ENCODE measurements around the gene THBS4.
"Not testable (repeated sequence)": the region's sequence is repeated elsewhere in the genome, so short reads cannot be mapped to it uniquely, and the experiment has no call there.

Gene THBS4

DNA sequence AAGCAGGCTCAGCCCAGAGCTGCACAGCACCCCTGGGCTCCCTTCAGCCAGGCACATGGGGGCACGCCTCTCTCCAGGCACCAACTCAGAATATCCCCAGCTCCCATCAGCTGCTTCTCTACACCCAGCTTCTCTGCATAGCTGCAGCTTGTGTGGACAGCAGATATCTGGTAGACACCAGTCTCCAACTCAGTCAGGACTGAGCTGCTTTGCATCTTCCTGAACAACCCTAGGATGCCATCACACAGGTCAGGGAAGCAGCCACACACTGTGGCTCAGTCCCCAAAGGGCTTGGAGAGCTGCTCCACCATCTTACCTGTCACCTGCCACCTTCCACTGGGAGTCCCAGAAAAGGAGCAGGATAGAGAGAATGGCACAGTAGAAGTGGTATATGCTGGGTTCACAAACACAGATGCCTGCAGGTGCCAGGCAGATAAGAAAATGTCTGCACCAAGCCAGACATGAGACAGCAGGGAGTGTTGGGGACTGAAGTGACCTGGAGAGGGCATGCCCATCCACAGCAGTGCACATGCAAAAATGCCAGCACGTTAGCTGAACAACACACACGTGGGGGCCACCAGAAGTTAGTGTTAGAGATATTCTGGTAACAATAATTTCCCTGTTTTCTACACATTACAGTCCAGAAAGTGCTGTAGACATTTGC is 42.0 kb downstream of the THBS4 start:
- no peak for DNase-seq

DNA sequence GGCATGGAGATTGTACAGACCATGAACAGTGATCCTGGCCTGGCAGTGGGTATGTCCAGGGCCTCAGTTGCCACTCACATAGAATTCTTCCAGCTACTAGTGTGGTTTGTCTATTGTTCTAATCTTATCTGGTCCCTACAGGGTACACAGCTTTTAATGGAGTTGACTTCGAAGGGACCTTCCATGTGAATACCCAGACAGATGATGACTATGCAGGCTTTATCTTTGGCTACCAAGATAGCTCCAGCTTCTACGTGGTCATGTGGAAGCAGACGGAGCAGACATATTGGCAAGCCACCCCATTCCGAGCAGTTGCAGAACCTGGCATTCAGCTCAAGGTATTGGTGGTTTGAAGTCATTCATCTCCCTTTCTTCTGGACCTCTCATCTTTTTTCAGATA is 43.8 kb downstream of the THBS4 start:
- no peak for DNase-seq

DNA sequence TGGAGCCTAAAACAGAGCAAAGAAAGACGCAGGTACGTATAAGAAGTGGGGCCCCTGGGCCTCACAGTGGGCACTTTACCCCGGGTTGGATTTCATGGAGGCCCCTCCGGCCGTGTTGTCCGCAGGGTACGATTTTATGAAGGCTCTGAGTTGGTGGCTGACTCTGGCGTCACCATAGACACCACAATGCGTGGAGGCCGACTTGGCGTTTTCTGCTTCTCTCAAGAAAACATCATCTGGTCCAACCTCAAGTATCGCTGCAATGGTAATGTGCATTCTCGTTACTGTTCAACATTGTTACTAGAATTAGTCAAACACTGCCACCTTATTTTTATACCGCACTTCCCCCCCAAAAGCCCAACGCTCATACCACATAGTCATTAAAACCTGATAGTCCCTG is 47.1 kb downstream of the THBS4 start:
- peak; percentile 50 for DNase-seq

- peak; percentile 92 for DNase-seq
Measured at GRCh38 chr5:80082731-80083100, 47.6 kb downstream of the THBS4 start.

DNA sequence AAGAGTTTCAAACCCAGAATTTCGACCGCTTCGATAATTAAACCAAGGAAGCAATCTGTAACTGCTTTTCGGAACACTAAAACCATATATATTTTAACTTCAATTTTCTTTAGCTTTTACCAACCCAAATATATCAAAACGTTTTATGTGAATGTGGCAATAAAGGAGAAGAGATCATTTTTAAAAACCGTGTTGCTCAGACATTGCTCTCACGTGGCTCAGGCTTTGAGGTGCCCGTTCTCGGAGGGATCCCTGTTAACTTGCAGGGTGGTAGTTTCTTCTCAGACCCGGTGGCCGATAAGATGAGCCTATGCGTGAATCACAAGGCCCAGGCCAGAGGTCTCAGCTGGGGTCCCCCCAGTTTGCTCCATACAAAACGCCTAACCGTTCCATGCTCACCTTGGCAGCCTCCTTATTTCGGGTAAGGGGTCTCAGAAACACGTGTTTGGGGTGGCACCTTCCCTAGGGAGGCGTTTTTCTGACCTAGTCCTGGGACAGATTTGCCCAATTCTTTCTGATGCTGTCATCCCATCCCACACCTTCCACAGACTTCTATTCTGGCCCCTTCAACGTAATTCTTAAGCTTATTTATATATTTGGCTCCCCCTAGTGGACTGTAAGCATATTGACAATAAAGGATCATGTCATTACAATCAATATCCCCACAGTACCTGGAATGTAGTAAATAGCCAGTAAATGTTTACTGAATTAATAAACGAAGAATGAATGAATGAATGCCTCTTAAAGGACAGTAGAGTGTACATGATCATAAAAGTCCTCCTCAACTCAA is 48.1 kb downstream of the THBS4 start:
- DNase-seq, result peak; percentile 62

- no peak for DNase-seq
Measured at GRCh38 chr5:80090884-80091166, 55.7 kb downstream of the THBS4 start.

DNA sequence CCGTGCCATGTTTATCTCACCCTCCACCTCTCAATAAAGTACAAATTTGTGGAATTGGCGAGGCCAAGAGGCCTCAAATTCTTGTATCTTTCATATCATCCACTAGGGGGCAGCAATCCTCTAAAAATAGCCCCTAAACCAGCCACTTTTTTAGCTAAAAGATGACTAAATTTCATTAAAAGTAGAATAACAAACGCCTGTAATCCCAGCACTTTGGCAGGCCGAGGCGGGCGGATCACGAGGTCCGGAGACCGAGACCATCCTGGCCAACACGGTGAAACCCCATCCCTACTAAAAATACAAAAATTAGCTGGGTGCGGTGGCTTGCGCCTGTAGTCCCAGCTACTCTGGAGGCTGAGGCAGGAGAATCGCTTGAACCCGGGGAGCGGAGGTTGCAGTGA is 56.6 kb downstream of the THBS4 start:
- peak; percentile 64 for DNase-seq

DNA sequence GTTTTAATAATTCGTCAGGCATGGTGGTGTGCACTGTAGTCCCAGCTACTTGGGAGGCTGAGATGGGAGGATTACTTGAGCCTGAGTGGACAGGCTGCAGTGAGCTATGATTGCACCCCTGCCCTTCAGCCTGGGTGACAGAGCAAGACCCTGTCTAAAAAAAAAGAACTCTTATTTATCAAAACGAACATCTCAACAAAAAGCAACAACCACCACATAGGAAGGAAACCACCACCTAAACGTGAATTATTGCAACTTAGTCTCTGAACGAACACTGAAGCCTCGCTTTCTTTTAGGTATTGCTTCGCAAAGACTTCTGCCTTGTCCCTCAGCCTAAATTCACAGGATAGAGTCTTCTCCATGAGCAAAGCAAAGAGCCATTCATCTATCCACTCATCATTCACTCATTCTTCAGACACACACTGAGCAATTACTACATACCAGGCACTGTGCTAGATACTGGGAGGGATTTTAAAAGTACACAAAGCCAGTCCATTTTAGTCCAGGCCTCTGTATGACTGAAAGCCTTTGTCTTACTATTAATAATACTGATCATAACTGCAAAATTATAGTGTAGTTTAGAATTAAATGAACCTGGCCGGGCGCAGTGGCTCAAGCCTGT is 57.4 kb downstream of the THBS4 start:
- no peak for DNase-seq

GRCh38 chr5:80093796-80094195 is 58.6 kb downstream of the THBS4 start:
- no peak for DNase-seq

GRCh38 chr5:80094236-80094738 is 59.1 kb downstream of the THBS4 start:
- DNase-seq, result no peak

DNA sequence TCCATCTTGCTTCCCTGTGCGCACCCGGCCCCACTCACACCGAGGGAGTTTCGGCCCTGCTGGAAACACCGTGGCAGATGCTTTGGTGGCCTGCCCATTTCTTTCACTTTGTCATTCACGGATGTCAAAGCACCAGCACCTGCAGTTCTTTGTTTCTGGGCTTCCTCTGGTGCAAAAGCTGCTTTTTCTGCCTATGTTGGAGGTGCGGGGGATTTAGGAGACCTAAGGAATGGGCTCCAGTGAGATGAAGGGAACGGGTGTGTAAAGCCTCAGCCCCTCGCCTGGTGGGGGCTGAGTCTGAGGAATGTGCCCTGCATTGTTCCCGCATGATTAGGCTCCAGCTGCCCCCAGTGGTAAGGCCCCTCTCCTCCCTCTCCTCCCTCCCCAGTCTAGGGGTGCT is 62.3 kb downstream of the THBS4 start:
- DNase-seq, result no peak

DNA sequence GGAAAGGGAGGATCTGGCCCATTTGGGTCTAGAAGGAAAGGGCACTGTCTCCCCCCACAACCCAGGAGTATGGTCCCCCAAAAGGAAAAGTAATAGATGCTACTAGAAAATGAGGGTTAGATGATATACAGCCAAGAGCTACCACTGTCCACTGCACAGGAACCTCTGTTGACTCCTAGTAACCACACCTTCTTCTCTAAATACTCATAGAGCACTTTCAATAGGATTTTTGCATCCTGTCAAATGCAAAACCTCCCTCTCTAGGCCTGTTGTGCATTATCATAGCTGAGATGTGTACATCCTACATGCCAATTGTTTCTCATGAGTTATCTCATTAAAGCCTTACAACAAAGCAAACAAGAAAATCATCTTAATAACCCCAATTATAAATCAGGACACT is 66.8 kb downstream of the THBS4 start:
- DNase-seq, result no peak

- DNase-seq, result no peak
Measured at GRCh38 chr5:80103371-80103770, 68.2 kb downstream of the THBS4 start.

DNA sequence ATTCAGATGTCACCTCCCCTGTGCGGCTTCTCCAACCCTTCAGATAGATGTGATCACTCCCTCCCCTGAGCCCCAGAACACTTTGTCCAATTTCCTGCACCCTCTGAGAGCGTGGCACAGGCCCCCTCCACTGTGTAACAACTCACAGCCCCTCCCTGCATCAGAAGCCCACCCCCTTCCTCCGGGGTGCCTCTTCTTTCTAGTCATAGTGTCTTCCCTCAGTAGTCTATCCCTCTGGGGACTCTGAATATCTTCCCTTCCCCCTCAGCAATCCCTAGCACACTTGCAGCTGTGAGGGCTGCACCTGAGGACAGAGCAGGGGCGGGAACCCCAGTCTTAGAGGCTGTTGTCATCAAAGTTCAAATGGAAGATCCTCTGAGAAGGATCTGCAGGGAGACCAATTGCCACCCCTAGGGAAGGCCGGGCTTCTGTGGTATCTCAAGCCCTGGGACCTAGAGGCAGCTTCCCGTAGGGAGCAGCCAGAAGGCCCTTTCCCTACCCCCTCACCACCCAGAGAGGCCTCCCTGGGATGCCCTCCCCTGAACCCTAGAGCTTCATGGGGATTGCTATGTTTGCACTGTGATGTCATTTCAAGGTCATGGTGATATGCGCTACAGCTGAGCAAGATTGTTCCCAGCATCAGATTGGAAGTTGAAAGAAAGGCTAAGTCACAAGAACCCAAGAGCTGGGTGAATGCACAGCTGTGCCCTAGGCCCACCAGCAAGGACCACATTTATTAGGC is 70.7 kb downstream of the THBS4 start:
- DNase-seq, result no peak

DNA sequence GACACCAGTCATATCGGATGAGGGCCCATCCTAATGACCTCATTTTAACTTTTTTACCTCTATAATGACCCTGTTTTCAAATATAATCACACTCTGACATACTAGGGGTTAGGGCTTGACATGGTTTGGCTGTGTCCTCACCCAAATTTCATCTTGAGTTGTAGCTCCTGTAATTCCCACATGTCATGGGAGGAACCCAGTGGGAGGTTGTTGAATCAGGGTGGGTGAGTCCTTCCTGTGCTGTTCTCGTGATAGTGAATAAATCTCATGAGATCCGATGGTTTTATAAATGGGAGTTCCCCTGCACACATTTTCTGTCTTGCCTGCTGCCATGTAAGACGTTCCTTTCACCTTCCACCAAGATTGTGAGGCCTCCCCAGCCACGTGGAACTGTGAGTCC is 71.8 kb downstream of the THBS4 start:
- no peak for DNase-seq

GRCh38 chr5:80109646-80110478 is 74.7 kb downstream of the THBS4 start:
- peak; percentile 70 for DNase-seq

DNA sequence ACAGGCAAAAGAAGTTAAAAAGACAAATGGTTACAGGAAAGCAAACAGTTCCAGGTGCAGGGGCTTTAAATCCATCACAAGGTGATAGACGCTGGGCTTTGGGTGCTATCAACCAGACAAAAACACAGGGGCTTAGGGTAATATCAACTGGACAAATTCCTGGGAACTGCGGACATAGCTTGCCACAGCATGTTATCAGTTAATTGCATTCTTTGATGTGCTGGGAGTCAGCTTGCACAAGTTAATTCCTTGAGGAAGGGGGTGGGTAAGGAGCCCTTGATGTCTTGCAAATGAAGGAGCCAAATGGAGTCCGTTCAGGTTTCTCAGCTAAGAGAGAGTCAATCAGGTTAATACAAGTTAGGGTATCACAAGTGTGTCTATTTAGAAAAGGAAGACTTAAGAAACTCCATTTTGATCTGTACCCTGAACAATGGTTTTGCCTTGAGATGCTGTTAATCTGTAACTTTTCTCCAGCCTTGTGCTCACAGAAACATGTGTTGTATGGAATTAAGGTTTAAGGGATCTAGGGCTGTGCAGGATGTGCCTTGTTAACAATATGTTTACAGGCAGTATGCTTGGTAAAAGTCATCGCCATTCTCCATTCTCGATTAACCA is 76.3 kb downstream of the THBS4 start:
- DNase-seq, result not testable (repeated sequence)

DNA sequence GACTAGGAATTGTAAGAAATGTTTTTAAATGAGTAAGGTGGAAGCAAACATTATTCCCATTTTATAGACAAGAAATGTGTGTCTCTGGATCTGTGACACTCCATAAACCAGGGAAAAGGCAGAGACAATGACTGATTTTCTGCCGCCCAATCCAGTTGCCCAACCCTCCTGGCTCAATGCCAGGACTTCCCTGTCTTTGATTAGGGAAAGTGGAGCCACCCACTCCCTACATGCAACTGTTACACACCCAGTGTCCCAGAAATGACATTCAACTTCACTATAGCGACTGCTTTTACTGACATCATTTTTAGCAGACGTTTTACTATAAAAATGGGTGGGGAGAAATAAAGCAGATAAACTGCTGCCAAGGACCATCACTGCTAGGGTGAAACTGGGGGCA is 79.7 kb downstream of the THBS4 start:
- no peak for DNase-seq

DNA sequence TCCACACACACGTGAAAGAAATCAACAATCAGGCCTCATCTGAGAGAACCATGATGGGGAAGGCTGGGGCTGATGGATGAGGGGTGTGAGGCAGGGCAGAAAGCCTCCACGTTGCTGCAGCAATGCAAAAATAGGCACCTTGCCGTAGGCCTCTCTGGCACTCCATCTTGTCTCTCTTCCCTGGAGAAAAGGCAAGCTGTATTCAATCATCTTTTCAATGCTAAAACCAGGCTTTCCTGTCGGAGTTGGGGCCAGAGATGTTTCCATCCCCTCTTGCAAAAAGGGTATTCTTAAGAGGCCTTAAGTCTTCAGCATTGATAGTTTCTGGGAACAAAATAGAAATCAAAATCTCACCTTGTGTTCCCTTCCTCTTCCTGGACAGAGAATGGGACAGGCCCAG is 80.9 kb downstream of the THBS4 start:
- no peak for DNase-seq

DNA sequence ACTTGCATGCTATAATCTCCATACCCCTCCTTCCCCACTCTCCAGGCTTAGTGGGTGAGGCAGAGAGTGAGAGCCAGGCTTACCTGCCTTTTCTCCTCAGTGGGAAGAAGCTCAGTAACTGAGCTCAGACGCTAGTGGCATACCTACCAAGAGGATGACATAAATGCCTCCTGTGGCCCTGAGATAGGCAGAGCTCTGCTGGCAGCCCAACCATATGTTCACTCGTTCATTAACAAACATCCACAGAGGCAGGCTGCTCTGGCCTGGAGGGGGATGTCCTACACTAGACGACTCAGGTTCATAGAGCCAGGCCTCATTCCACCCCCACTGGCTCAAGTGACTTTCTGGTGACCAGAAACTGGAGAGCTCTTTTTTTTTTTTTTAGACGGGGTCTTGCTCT is 81.3 kb downstream of the THBS4 start:
- DNase-seq, result no peak

- no peak for DNase-seq
Measured at GRCh38 chr5:80117446-80117845, 82.3 kb downstream of the THBS4 start.

GRCh38 chr5:80119372-80119771 is 84.2 kb downstream of the THBS4 start:
- no peak for DNase-seq
